ENCODE measurements around the gene CD226.
"Not testable (repeated sequence)": the region's sequence is repeated elsewhere in the genome, so short reads cannot be mapped to it uniquely, and the experiment has no call there.

CD226 gene

GRCh38 chr18:69899154-69899923, 48.3 kb downstream of the CD226 start:
- not testable (repeated sequence) for DNase-seq

GRCh38 chr18:69898241-69898861, 49.3 kb downstream of the CD226 start:
- no peak for DNase-seq

- no peak for DNase-seq
Observed at GRCh38 chr18:69897397-69898108, 50.1 kb downstream of the CD226 start.

GRCh38 chr18:69895066-69896047, 52.3 kb downstream of the CD226 start:
- no peak for DNase-seq

GRCh38 chr18:69894467-69894866, 53.2 kb downstream of the CD226 start:
- DNase-seq, result no peak

- DNase-seq, result no peak
Observed at GRCh38 chr18:69890558-69890957, 57.1 kb downstream of the CD226 start.

- no peak for DNase-seq
Observed at GRCh38 chr18:69889009-69889408, 58.7 kb downstream of the CD226 start.

GRCh38 chr18:69887256-69887655, 60.4 kb downstream of the CD226 start:
- no peak for DNase-seq

GRCh38 chr18:69885841-69886531, 61.7 kb downstream of the CD226 start:
- DNase-seq, result no peak

GRCh38 chr18:69885355-69885754, 62.3 kb downstream of the CD226 start:
- DNase-seq, result no peak

GRCh38 chr18:69883781-69884180, 63.9 kb downstream of the CD226 start:
- no peak for DNase-seq

GRCh38 chr18:69882965-69883668, 64.6 kb downstream of the CD226 start:
- DNase-seq, result no peak

- no peak for DNase-seq
Observed at GRCh38 chr18:69880083-69880482, 67.6 kb downstream of the CD226 start.

GRCh38 chr18:69879051-69879450, 68.6 kb downstream of the CD226 start:
- DNase-seq, result not testable (repeated sequence)

GRCh38 chr18:69878213-69878933, 69.3 kb downstream of the CD226 start:
- DNase-seq, result no peak

GRCh38 chr18:69876490-69876889, 71.2 kb downstream of the CD226 start:
- DNase-seq, result no peak

- no peak for DNase-seq
Observed at GRCh38 chr18:69874058-69874457, 73.6 kb downstream of the CD226 start.

GRCh38 chr18:69872661-69873060, 75.0 kb downstream of the CD226 start:
- DNase-seq, result no peak

GRCh38 chr18:69871363-69871762, 76.3 kb downstream of the CD226 start:
- DNase-seq, result no peak

- DNase-seq, result no peak
Observed at GRCh38 chr18:69870736-69871135, 76.9 kb downstream of the CD226 start.

- DNase-seq, result no peak
Observed at GRCh38 chr18:69866212-69866611, 81.5 kb downstream of the CD226 start.
